GM08714 (cell line): Measurements from ENCODE around the gene NCK2.

Source experiments
- H3K4me3 ChIP-seq: fragments of 200-500 bp; sonication (Bioruptor generic); 2 replicates; pipeline ENCODE4 v1.5.1; 2014; ENCODE audit warnings: mild to moderate bottlenecking, low read length, inconsistent platforms
- ZNF274 ChIP-seq: IDR thresholded peaks from 2 replicates; pipeline ENCODE4 v1.6.1; 2012; ENCODE audit warnings: mild to moderate bottlenecking, low read depth, low read length

NCK2 gene

DNA sequence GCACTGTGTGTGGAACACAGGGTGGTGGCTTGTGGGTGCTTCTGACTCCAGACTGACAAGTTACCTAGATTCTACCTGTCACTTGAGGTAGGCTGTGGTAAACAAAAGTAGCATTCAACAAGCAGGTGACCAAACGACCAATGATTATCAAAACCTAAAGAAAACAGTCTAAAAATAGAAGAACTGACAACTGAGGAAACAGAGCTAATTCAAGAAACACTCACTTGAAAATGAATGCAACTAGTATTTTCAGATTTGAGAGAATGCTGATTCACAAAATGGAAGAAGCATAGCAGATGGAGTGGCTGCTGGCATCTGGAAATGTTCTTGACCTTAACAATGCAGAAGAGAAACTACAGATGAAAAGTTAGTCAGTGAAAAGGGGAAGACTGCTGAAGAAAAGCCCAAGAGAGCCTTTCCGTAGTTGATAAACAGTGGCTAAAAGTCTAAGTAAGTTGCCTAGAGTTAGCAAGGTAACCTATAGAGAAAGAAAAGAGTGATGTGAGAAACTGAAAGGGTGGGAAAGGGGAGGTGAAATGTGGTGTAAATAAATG lies 170.4 kb downstream of the NCK2 start:
- no peak for TF ChIP-seq ZNF274
- H3K4me3 ChIP-seq: no peak overlapping the region

DNA sequence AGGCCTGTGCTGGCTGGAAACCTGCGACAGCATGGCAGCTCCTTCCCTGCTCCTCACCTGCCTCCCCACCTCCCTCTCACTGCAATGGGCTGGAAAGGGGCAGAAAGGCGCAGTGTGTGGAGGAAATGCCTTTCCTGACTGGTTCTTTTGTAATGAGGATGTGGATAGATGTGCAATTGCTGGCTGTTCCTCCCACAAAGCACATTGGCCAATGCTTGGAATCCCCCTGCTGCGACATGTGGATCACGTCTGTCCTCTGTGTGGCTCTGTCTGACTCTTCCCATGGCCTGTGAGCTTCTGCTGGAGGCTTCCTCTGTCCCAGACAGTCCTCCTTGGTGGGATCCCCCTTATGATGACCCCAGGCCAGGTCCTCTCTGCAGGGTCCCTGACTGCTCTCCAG lies 172.5 kb downstream of the NCK2 start:
- no peak overlapping the region for H3K4me3 ChIP-seq
- TF ChIP-seq ZNF274: no peak

DNA sequence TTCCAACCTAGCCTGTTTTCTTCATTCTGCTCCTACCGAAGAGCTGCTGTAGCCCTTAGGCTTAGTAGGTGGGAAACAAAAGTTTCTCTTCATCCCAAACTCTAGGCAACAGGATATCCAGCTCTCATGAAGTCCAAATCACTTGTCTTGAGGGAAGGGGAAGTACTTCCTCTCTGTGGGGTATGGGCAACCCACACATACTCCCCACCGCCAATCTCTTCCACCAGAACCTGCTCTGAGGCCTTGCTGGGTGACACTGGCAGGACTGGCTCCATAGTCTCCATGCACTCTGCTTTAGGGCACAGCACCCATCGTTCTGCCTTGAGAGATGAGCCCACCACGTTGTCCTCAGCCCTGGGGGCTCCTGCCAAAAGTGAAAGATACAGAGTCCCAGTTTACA lies 173.0 kb downstream of the NCK2 start:
- TF ChIP-seq ZNF274: no peak
- H3K4me3 ChIP-seq: no peak overlapping the region

DNA sequence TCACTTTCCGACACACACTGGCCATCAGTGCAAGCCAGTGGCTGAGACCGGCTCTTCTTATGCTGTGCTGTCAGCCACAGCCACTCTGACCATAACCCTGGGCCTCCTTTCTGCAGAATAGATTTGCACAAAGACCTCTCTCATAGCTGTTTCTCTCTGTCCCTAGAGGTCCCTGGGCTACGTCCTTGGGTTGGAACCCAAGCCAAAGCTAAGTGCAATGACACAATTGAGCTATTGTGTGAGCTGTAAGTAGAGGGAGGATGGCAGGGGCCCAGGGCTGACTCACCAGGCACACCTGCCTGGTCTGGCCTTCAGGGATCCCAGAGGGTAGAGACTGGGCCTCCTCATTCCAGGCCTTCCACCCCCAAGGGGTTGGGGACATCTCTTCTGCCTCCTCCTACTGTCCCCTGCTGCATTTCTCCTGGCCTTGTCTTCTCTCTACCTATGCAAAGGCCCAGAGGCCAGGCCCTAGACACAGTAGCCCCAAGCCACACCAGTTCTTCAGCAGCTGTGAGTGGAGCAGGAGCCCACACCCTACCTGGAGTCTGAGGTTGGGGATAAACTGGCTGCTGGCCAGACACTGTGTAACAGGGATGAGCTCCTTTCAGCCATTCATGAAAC lies 174.6 kb downstream of the NCK2 start:
- H3K4me3 ChIP-seq: no peak overlapping the region
- TF ChIP-seq ZNF274: no peak

DNA sequence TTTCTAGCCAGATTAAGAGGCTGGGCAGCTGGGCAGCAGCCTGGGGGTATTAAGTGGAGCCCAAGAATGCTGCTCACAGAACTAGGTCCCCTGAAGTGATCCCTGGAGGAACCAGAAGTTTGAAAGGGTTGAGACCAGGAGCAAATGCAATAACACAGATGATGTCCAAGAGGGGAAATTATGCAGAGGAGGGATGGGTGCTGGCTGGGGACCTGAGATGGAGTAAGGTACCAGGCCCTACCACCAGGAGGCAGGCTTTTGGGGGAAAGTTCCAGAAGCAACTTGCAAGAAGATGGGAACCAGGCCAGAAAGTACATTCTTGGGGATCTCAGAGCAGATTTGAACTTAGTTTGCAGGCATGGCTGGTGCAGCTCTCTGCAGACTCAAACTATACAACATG lies 175.1 kb downstream of the NCK2 start:
- TF ChIP-seq ZNF274: no peak
- H3K4me3 ChIP-seq: no peak overlapping the region

DNA sequence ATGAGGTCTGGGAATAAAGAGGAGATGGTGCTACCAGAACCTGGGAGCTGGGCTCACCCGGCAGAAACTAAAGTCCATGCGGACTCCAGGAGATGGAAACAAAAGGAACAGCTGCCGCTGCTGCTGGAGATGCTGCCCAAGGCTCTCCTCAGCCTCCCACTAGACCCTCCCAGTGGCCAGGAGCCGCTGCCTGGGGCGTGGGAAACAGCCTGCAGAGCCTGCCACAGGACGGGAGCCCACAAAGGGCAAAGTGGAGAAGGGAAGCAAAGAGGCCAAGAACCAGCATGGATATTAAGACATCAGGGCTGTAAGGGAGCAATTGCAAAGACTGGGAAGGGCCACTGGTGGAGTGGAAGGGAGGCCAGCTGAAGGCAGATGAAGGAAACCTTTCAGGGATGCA lies 179.6 kb downstream of the NCK2 start:
- no peak for TF ChIP-seq ZNF274
- no peak overlapping the region for H3K4me3 ChIP-seq

DNA sequence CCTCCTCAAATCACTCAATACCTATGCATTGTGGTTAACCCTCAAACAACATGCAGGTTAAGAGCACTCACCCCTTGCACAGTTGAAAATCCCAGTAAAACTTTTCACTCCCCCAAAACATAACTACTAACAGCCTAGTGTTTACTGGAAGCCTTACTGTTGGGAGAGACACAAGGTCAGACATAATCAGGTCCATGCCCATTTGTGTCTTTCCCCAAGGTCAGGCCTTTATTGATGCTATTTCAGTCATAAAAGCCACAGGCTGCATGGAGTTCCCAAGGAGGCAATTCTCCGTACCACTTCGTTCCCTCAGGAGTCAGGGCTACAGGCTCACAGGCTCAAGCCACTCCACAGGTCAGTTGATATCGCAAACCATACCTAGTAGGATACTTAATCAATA lies 180.2 kb downstream of the NCK2 start:
- no peak overlapping the region for H3K4me3 ChIP-seq
- no peak for TF ChIP-seq ZNF274

DNA sequence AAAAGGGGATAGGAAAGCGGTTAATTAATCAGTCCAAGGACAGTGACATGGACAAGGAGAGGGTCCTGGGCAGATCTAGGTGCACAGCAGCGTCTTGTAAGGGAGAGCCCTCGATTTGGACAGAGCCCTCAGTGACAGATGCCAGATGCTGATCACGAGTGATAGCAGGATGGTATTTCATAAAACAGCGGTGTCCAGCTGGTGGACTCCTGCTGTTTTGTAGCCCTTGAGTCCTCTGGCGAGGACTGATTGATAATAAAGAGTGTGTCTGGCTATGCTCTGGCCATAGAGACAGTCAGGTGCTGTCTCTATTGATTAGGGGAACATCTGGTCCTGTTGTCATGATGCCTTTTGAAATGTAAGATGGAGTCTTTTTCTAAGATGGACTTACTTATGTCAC lies 180.7 kb downstream of the NCK2 start:
- no peak for TF ChIP-seq ZNF274
- H3K4me3 ChIP-seq: no peak overlapping the region

DNA sequence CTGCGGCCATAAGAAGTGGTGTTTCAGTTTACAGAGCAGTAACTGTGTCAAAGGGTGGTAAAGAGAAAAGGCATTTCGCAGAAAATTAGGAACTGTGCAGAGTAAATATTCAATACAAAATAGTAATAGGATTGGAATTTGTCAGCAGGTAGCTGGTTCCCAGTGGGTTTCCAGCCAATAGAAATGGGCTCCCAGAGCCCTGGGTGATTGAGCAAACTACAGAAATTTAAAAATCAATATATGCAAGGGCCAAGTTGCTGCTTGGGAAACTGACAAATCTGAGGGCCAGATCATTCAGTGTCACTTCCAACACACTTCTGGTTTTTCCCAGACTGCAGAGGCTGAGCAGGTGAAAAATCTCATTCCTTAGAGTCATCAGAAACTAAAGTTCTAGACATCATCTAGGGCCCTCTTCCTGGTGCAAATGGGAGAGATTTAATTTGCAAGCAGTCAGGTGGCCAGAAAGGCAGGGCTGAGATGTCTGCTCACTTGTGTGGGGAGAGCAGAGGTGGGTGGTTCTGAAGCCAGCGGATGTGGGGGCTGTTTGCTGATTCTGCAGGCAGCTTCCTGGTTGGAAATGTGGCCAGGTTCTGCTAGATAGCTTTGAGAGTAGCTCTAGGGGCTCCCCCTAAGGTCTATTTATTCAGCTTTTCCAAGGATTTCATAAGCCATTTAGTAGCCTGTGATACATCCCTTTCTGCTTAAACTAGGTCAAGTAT lies 182.4 kb downstream of the NCK2 start:
- H3K4me3 ChIP-seq: no peak overlapping the region
- no peak for TF ChIP-seq ZNF274

DNA sequence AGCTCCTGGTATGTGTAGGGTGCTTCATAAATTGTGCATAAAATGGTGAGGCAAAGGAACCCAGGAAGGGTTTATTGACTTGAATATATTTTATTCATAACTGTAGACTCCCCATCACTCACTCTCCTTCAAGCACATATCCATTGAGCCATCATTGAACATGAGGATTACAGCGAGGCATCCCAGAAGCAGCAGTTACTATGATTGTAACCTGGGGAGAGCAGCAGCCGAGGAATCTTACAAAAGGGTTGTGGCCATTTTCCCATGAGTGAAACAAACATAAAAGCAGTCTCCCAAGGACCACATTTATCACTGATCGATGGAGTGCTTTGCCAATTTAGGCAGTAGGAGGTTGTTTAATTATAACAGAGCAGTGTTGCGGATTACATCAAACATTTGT lies 183.4 kb downstream of the NCK2 start:
- TF ChIP-seq ZNF274: no peak
- H3K4me3 ChIP-seq: no peak overlapping the region

DNA sequence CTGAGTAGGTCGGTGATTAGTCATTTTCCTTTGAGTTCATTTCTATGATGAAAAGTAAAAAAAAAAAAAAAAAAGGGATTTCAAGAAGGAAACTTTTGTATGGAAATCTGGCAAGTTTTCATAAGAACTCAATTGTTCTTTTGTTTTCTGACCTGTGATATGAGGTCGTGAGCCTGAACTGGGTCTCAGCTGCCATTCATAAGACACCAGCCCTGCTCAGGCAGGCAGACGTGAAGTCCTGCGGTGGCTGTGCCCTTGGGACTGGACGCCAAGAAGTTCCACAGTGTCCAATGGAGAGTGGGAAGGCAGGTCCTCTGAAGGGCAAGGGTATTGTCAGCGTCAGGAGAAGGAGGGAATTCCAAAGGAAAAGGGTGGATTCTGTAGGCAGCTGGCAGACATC lies 183.9 kb downstream of the NCK2 start:
- TF ChIP-seq ZNF274: no peak
- H3K4me3 ChIP-seq: no peak overlapping the region

DNA sequence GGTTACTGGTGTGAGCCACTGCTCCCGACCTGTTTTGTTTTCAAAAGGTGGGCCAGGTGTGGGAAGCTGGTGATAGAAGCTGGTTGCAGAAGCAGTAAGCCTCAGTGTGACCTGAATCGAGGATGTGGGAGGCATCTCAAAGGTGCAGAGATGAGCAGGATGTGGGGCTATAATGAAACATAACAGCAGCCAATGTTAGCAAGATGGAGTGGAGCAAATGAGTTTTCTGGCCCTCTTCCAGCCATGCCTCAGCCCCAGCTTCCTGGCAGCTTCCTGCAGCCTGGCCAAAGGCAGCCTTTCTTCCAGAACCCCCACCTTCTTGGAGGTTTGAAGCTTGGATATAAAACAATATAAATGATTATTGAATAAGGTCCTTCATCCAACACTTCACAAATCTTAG lies 184.8 kb downstream of the NCK2 start:
- TF ChIP-seq ZNF274: no peak
- H3K4me3 ChIP-seq: no peak overlapping the region

DNA sequence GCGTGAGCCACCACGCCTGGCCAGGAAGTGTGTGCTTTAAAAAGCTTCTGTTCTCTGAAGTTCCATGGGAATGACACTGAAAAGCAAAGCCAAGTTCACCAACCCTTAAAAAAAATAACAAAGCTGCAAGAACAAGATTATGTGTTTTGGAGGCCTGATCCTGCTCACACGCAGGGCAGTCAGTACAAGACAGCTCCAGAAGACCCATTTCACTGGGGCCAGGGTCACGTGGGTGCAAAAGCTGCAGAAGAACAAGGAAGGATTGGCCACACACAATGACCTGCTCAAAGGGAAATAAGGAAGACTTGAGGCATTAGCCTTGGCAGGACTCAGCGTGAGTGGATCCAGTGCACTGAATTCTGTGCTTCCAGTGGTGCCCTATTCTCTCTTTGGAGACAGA lies 187.9 kb downstream of the NCK2 start:
- no peak overlapping the region for H3K4me3 ChIP-seq
- TF ChIP-seq ZNF274: no peak

DNA sequence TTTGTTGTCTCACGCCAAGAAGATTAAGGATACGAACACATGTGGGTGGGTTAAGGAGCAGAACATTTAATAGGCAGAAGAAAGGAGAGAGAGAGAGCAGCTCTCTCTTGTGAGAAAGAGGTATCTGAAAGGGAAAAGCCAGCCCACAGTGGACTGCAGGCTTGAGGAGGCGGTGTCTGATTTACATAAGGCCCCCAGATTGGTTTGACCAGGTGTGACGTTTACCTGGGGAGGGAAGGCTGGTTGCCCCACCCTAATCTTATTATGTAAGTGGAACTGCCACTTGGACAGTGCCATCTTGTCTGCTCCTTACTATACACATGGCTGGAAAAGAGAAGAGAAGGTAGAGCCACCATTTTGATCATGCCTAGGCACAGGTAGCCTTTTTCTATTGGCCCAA lies 189.2 kb downstream of the NCK2 start:
- H3K4me3 ChIP-seq: no peak overlapping the region
- TF ChIP-seq ZNF274: no peak

DNA sequence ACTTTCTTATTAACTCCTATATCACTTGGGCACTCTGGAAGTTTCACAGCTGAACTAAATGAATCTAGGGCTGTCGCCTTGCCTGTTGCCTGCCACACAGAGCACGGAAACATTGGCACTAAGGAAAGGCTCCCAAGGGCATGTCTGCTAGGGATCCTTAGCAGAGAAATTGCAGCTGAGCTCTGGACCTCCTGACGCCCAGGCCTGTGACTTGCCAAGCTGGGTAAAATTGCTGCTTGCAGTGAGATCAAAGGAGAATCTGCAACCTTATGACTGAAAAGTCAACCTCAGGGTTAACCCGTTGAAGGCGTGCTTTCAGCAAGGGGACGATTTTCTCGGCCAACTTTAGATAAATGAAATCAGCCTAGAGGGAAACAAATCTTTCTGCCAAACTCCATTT lies 189.8 kb downstream of the NCK2 start:
- no peak for TF ChIP-seq ZNF274

More for the DNA sequence above, 189.8 kb downstream of the NCK2 start:
- H3K4me3 ChIP-seq: no peak overlapping the region
